GM21717 (cell line): ENCODE measurements around the gene RBAK.
"Not testable (repeated sequence)": the region's sequence is repeated elsewhere in the genome, so short reads cannot be mapped to it uniquely, and the experiment has no call there.

Source experiments
- ATAC-seq: cut with Tn5 transposase; IDR thresholded peaks from one replicate; pipeline ENCODE4 v1.9.1; 2021; ENCODE audit warnings: mild to moderate bottlenecking, moderate library complexity; ENCODE audit not compliant: unreplicated experiment

The RBAK gene

DNA sequence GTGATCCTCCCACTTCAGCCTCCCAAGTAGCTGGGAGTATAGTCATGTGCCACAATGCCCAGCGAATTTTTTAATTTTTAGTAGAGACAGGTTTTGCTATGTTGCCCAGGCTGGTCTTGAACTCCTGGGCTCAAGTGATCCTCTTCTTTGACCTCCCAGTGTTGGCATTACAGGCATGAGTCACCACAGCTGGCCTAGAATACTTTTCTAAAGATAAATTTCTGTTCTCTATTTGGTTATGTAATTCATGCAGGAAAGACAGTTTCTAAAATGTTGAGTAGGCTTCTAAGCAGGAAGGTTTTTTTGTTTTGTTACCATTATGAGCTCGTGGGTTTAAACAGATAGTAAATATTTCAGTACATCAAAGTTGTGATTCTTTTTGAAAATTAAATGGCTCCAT, 5.0 kb downstream of the RBAK start:
- ATAC-seq: no peak

DNA sequence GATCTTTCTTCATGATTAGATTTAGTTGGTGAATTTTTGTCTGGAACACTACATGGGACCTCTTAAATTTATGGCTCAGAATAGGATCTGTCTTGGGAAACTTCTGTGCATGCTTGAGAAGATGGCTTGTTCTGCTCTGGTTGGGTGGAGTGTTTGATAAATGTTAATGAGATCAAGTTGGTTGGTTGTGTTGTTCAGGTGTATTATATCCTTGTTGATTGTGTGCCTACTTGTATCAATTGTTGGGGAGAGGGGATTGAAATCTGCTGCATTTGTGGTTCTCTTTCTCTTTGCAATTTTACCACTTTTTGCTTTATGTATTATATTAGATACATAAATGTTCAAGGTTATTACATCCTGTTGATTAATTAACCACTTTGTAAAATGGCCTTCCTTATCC, 6.1 kb downstream of the RBAK start:
- ATAC-seq: not testable (repeated sequence)

DNA sequence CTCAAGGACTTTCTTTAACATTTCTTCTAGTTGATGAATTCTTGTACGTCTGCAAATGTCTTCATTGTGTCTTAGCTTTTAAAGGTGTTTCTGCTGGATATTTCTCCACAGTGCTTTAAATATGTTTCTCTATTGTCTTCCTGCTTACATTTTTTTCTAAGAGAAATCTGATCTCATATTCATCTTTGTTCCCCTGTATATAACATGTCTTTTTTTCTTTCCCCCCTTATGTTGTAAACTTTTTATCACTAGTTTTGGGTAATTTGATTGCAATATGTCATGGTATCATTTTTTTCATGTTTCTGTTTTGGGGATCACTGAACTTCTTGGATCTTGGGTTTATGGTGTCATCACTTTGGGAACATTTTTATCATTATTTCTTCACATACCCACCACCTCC, 7.5 kb downstream of the RBAK start:
- no peak for ATAC-seq

DNA sequence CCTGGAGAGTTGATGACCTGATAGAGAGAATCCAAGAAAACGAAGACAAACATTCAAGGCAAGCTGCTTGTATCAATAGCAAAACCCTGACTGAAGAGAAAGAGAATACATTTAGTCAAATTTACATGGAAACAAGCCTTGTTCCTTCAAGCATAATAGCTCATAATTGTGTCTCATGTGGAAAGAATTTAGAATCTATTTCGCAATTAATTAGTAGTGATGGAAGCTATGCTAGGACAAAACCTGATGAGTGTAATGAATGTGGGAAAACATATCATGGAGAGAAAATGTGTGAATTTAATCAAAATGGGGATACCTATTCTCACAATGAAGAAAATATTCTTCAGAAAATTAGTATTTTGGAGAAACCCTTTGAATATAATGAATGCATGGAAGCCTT, 18.0 kb downstream of the RBAK start:
- ATAC-seq: no peak

DNA sequence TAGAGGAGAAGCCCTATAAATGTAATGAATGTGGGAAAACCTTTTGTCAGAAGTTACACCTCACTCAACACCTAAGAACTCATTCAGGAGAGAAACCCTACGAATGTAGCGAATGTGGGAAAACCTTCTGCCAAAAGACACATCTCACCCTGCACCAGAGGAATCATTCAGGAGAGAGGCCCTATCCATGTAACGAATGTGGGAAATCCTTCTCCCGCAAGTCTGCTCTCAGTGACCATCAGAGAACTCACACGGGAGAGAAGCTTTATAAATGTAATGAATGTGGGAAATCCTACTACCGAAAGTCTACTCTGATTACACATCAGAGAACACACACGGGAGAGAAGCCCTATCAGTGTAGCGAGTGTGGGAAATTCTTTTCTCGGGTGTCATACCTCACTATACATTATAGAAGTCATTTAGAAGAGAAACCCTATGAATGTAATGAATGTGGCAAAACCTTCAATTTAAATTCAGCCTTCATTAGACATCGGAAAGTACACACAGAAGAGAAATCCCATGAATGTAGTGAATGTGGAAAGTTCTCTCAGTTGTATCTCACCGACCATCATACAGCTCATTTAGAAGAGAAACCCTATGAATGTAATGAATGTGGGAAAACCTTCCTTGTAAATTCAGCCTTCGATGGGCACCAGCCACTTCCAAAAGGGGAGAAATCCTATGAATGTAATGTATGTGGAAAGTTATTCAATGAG, 18.9 kb downstream of the RBAK start:
- ATAC-seq: no peak

DNA sequence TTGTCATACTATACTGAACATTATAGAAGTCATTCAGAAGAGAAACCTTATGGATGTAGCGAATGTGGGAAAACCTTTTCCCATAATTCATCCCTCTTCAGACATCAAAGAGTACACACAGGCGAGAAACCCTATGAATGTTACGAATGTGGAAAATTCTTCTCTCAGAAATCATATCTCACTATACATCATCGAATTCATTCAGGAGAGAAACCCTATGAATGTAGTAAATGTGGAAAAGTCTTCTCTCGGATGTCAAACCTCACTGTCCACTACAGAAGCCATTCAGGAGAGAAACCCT, 19.4 kb downstream of the RBAK start:
- no peak for ATAC-seq

DNA sequence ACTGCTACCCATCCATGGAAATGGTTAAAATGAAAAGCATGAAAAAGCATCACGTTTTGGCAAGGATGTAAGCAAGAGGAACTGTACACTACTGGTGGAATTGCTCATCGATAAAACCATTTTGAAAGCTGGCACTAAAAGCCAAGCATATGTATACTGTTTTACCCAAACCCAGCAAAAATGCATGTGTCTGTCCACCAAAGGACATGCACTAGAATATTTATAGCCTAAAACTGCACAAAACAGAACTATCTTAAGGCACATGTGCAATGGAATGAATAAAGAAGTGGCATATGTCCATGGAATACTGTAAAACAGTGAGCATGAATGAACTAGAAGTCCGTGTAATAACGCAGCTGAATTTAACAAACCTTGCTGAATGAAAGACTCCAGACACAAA, 22.9 kb downstream of the RBAK start:
- no peak for ATAC-seq

DNA sequence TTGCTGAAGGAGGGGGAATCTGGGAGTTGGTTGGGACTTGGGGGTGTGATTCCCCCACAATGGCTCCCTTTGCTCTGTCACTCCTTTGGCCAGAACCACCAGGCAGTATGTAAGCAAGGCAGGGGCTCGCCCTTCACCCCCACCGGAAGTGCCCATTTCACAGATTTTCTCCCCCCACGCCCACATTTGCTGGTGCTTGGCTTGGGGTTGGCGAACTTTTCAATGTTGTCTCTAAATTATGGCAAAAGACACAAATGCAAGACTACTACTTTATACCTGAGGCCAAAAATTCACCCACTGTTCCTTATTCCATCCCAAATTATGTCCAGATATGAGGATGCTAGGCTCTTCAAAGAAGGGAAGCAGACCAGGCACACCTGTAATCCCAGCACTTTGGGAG, 24.5 kb downstream of the RBAK start:
- ATAC-seq: no peak

DNA sequence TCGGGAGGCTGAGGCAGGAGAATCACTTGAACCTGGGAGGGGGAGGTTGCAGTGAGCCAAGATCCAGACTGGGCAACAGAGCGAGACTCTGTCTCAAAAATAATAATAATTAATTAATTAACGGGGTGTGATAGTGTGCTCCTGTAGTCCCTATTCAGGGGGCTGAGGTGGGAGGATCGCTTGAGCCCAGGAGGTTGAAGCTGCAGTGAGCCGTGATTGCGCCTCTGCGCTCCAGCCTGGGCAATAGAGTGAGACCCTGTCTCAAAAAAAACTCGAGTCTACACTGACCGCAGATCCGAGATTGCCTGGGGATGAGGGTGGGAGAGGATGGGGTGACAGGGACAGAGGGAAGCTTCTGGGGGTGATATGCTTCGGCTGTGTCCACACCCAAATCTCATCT, 29.5 kb downstream of the RBAK start:
- not testable (repeated sequence) for ATAC-seq

DNA sequence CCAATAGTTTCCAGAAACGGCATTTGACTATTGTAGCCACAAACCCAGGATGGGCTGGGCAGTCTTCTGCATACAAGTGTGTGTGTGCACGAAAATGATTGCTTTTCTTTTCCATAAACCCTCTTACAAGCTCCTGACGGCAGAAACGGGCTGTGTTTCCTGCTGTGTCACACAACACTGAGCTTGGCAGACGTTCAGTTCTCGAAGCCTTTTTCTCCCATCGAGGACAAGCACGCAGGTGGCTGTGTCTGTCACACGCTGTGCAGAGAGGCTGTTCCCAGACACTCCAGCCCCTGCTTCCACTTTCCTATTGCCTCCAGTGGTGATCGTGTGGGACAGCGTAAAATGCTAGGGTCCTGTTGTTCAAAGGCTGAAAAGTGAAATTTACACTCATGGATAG, 32.1 kb downstream of the RBAK start:
- no peak for ATAC-seq

DNA sequence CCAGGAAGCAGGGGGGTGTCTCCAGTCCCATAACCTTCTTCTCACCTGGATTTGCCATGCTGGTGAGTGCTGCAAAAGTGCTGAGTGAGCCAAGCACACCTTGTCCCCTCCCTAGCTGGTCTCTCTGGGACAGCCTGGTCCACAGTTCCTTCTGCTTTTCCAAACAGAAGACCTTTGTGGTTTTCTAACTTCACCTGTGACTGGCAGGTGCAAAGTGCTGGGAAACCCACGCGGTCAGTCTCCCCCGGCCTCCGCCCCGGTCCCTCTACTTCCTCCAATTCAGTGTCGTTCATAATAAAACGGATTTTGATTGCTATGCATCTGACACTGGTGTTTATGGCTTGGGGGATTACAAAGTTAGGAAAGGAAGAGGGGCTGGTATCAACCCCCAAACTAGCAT, 37.1 kb downstream of the RBAK start:
- no peak for ATAC-seq

DNA sequence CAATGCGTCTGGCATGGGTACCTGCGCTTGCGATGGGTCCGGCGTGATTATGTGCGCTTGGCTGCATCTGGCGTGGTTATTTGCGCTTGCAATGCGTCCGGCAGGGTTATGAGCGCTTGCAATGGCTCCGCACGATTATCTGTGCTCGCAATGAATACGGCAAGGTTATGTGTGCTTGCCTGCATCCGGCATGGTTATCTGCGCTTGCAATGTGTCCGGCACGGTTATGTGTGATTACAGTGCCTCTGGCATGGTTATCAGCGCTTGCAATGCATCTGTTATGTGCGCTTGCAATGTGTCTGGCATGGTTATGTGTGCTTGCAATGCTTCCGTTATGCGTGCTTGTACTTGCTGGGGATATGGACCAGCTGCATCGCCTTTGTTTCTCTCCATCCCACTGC, 37.7 kb downstream of the RBAK start:
- no peak for ATAC-seq

DNA sequence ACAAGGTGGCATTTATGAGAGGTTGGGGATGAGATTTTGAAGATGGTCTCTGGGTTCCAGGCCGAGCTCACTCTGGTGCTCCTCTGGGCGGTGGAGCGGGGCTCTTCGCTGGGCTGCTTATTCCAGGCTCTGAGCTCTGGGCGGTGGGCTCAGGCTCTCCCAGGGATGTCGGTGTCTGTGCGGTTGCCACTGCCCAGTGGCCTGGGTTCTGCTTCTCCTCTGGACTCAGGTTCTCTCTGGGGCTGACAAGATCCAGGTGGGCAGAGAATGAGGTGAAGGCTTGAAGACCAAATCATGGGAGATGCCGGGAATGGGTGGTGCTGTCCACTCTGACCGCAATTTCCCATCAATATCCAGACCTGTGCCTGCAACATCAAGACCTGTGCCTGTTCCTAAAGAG, 40.6 kb downstream of the RBAK start:
- no peak for ATAC-seq

DNA sequence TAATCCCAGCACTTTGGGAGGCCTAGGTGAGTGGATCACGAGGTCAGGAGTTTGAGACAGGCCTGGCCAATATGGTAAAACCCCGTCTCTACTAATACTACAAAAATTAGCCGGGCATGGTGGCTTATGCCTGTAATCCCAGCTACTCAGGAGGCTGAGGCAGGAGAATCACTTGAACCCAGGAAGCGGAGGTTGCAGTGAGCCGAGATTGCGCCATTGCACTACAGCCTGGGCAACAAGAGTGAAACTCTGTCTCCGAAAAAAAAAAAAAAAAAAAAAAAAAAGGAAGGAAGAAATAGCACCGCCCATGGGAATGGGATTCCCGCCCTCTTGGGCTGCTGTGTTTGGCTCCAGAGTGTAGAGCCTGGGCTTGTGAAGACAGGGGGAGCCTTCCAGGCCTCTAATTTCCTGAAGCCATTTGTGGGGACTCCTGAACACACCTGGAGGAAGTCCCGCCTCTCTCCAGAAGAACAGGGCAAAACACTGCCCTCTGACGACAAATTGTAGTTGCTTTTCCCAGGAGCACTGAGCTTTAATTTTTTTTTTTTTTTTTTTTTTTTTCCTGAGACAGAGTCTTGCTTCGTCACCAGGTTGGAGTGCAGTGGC, 42.7 kb downstream of the RBAK start:
- ATAC-seq: not testable (repeated sequence)

DNA sequence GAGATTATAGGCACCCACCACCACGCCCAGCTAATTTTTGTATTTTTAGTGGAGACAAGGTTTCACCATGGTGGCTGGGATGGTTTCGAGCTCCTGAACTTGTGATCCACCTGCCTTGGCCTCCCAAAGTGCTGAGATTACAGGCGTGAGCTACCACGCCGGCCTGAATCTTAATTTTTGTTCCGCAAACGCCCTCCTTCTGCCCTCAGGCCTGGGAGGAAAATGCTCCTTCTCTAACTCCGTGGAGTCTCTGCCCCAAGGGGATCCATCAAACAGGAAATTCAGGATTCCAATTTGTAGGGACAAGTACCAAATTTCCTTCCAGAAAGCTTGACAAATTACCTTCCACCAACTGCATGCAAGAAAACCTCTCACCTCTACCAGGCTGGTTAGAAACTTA, 43.2 kb downstream of the RBAK start:
- no peak for ATAC-seq

DNA sequence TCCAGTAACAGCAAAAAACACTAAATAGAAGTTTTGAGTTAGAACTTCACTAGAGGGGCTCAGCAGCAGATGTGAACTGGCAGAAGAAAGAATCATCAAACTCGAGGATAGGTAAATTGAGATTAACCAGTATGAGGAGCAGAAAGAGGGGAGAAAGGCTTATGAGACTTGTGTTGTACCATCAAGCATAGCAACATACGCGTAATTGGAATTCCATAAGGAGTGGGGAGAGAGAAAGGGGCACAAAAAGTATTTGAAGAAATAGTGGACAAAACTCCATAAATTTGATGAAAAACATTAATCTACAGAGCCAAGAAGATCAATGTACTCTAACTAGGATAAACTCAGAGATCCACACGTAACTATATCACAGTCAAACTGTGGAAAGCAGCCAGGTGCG, 48.3 kb downstream of the RBAK start:
- no peak for ATAC-seq

DNA sequence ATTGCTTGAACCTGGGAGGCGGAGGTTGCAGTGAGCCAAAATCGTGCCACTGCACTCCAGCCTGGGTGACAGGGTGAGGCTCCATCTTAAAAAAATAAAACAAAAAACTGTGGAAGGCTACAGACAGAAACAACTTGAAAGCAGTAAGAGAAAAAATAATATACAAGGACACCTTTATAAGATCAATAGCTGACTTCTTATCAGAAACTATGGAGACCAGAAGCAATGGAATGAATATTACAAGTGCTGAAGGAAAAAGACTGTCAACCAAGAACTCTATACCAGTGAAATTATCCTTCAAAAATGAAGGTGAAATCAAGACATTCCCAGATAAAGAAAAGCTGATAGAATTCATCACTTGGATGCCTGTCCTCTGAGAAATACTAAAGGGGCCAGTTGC, 49.0 kb downstream of the RBAK start:
- no peak for ATAC-seq

DNA sequence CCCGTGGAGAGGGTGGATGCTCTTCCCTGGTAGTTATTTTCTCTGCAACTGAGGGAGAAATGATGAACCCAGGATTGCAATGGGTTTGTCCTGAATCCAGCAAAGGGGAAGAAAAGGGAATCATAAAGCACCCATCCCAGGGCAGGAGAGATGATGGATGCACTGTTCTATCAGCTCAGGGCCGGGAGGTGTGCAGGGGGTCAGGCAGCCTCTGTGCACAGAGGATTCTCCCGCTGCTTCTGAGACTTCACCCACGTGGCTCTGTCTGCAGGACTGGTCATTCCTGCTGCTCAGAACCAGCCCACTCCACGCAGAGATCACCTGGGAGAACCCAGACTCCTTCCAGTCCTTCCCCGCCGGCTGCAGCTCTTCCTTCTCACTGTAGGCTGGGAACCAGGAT, 70.7 kb downstream of the RBAK start:
- no peak for ATAC-seq

DNA sequence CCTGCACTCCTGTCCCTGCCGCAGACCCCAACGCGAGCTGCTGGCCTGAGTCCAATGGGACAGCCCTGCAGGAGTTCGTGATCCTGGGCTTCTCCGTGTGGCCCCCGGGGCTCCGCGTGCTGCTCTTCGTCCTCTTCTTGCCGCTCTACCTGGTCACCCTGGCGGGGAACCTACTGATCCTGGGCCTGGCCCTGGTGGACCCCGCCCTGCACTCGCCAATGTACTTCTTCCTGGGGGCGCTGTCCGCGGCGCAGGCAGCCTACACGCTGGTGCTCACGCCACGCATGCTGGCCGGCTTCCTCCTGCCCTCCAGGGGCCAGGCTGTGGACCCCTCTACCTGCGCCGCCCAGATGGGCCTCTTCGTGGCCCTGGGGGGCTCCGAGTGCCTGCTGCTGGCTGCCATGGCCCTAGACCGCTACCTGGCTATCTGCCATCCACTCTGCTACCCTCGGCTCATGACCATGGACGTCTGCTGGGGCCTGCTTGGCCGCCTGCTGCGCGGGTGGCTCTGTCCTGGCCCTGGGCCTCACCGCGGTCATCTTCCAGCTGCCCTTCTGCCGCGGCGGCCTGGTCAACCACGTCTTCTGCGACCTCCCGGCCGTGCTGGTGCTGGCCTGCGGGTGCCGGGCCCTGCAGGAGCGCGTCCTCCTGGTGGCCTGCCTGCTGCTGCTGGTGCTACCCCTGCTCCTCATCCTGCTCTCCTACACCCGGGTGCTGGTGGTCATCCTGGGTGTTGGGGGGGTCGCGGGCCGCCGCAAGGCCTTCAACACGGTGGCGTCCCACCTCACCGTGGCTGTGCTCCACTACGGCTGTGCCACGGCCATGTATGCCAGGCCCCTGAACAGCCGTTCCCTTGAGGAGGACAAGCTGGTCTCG, 71.7 kb downstream of the RBAK start:
- no peak for ATAC-seq
